Endothelial cell of umbilical vein (primary cell): ENCODE results near the gene SLC38A1. TPM values are rescaled to one million over a fixed set of nuclear protein-coding genes. Genes with fewer than 3 reads are reported as not detected.

Experiments used
- BruUV-seq: library from RNA; stranded (reverse); fragments of 400-500 nt; replicated peaks from 2 replicates; lab custom pipeline; 2021; lab: Mats Ljungman, UMichigan
- CTCF ChIA-PET: fragments of 300-600, 350-600 bp; sonication (Branson Sonifier 250); formaldehyde crosslinking; loops from one replicate; lab custom pipeline; 2021; ENCODE audit warnings: antibody characterized with exemption, inconsistent platforms; lab: Charles Lee
- POLR2A ChIA-PET: fragments of 300-600, 350-600 bp; sonication (Branson Sonifier 250); formaldehyde crosslinking; loops from one replicate; lab custom pipeline; 2021; ENCODE audit warnings: antibody characterized with exemption, inconsistent platforms; lab: Charles Lee
- DNase-seq: peaks from one replicate; pipeline ENCODE4 v3.0.0-alpha.2; 2011; ENCODE audit warnings: low read depth, low spot score
- FAIRE-seq: peaks from 2 replicates; lab custom pipeline; 2011; peaks lifted over from hg19 to GRCh38; lab: Jason Lieb, UNC
- H2AFZ ChIP-seq: 2 replicates; pipeline ENCODE4 v1.6.0; 2012; ENCODE audit warnings: low read depth, low read length, control low read depth, inconsistent platforms
- H3K27ac ChIP-seq: 2 replicates; pipeline ENCODE4 v1.5.1; 2011; ENCODE audit warnings: low read depth, mild to moderate bottlenecking, control low read depth, low read length, moderate library complexity; ENCODE audit not compliant: insufficient read depth
- H3K27me3 ChIP-seq, 2 experiments: 2 replicates each; pipeline versions ENCODE4 v1.6.0 to v1.6.1; 2011; ENCODE audit warnings: low read length in 2 of 2, mixed read lengths in 1 of 2; ENCODE audit not compliant: control insufficient read depth in 2 of 2, insufficient read depth in 2 of 2
- H3K36me3 ChIP-seq, 2 experiments: 2 replicates in 1 of 2; 3 replicates in 1 of 2; pipeline ENCODE4 v1.5.1; 2011; ENCODE audit warnings: low read length in 2 of 2, mild to moderate bottlenecking in 1 of 2, moderate library complexity in 1 of 2; ENCODE audit not compliant: control insufficient read depth in 2 of 2, insufficient read depth in 2 of 2; ENCODE audit errors: extremely low read depth in 1 of 2
- H3K4me1 ChIP-seq: 3 replicates; pipeline ENCODE4 v1.5.1; 2011; ENCODE audit warnings: mild to moderate bottlenecking, low read length; ENCODE audit not compliant: control insufficient read depth, insufficient read depth; ENCODE audit errors: extremely low read depth
- H3K4me2 ChIP-seq: 2 replicates; pipeline ENCODE4 v1.6.1; 2011; ENCODE audit warnings: low read length, control low read depth, mixed read lengths; ENCODE audit not compliant: insufficient read depth
- H3K4me3 ChIP-seq, 3 experiments: fragments of 200-600 bp in 1 of 3; sonication (generic), shearing (Covaris generic) in 1 of 3; replicated peaks in 1 of 3; 2 replicates each; pipeline ENCODE4 v1.5.1; 2011 to 2016; ENCODE audit warnings: control low read depth in 3 of 3, low read length in 3 of 3, mild to moderate bottlenecking in 2 of 3, inconsistent platforms in 1 of 3, low read depth in 1 of 3, moderate library complexity in 1 of 3; ENCODE audit not compliant: insufficient read depth in 1 of 3
- H3K79me2 ChIP-seq: 2 replicates; pipeline ENCODE4 v1.6.0; 2012; ENCODE audit warnings: low read length, inconsistent platforms; ENCODE audit not compliant: control insufficient read depth, insufficient read depth
- H3K9ac ChIP-seq: replicated peaks from 2 replicates; pipeline ENCODE3; 2011; ENCODE audit warnings: low read length, control low read depth; ENCODE audit not compliant: insufficient read depth; ENCODE audit errors: extremely low read depth
- H3K9me1 ChIP-seq: replicated peaks from 3 replicates; pipeline ENCODE4 v1.6.0; 2011; ENCODE audit warnings: mild to moderate bottlenecking, low read length; ENCODE audit not compliant: control insufficient read depth, insufficient read depth; ENCODE audit errors: extremely low read depth
- H3K9me3 ChIP-seq: replicated peaks from 2 replicates; pipeline ENCODE4 v1.5.1; 2012; ENCODE audit warnings: low read length, inconsistent platforms; ENCODE audit not compliant: control insufficient read depth, insufficient read depth
- H4K20me1 ChIP-seq: replicated peaks from 2 replicates; pipeline ENCODE3; 2011; ENCODE audit warnings: mild to moderate bottlenecking, low read length; ENCODE audit not compliant: control insufficient read depth, insufficient read depth; ENCODE audit errors: extremely low read depth
- CTCF ChIP-seq, 2 donors: IDR thresholded peaks; 1 replicate in 1 of 2; 2 replicates in 1 of 2; pipeline ENCODE4 v1.5.1; 2011; ENCODE audit warnings: low read length in 2 of 2, mild to moderate bottlenecking in 2 of 2, moderate library complexity in 2 of 2, control low read depth in 1 of 2, inconsistent platforms in 1 of 2, low read depth in 1 of 2; ENCODE audit not compliant: insufficient read depth in 1 of 2; ENCODE audit errors: extremely low read depth in 1 of 2
- EZH2 ChIP-seq: IDR thresholded peaks from 2 replicates; pipeline ENCODE4 v1.6.1; 2012; ENCODE audit warnings: borderline replicate concordance, low read depth, mild to moderate bottlenecking, moderate library complexity, low read length, inconsistent platforms; ENCODE audit not compliant: severe bottlenecking
- FOS ChIP-seq: IDR thresholded peaks from 2 replicates; pipeline ENCODE4 v1.6.1; 2011; ENCODE audit warnings: mild to moderate bottlenecking, low read length, moderate library complexity, borderline replicate concordance; ENCODE audit not compliant: insufficient read depth
- GATA2 ChIP-seq: IDR thresholded peaks from 2 replicates; pipeline ENCODE4 v1.7.0; 2011; ENCODE audit warnings: low read depth, mild to moderate bottlenecking, moderate library complexity, mixed read lengths, low read length; ENCODE audit not compliant: insufficient read length, insufficient read depth
- JUN ChIP-seq: IDR thresholded peaks from 2 replicates; pipeline ENCODE4 v1.6.1; 2011; ENCODE audit warnings: borderline replicate concordance, low read depth; ENCODE audit not compliant: insufficient read length, insufficient read depth
- MAX ChIP-seq: IDR thresholded peaks from 2 replicates; pipeline ENCODE4 v1.6.1; 2011; ENCODE audit not compliant: insufficient read depth, insufficient read length
- MYC ChIP-seq: IDR thresholded peaks from one replicate; pipeline ENCODE4 v1.6.1; 2011; ENCODE audit warnings: mild to moderate bottlenecking, low read depth, low read length
- POLR2A ChIP-seq: IDR thresholded peaks from 2 replicates; pipeline ENCODE4 v1.6.1; 2012; ENCODE audit warnings: low read depth, mild to moderate bottlenecking, control low read depth, low read length
- POLR2AphosphoS5 ChIP-seq: IDR thresholded peaks from 2 replicates; pipeline ENCODE4 v1.6.1; 2012; ENCODE audit warnings: low read depth, mild to moderate bottlenecking, control low read depth, low read length, moderate library complexity; ENCODE audit not compliant: insufficient read depth
- dilution Hi-C: fragments of 300-500 bp; cut with MboI; formaldehyde crosslinking; loops from one replicate; pipeline ENCODE4 v1.15.0; 2019; ENCODE audit warnings: low sequenced_read_pairs; ENCODE audit not compliant: extremely low pct_ligation_motif_present
- intact Hi-C: fragments of 100-400 bp; cut with micrococcal nuclease; formaldehyde crosslinking; loops from one replicate; pipeline ENCODE4 v1.10.0; 2022
- polyA plus RNA-seq, 4 experiments: library from polyadenylated mRNA; depleted of rRNA in 3 of 4; stranded (reverse) in 3 of 4; unstranded in 1 of 4; fragments of >200 nt; gene quantifications; 2 replicates each; pipeline versions ENCODE4 v1.2.1 to v1.2.3, GENCODE V29; 2011 to 2012; ENCODE audit warnings: missing spikeins in 1 of 4
- total RNA-seq: library from RNA; stranded (reverse); gene quantifications from 2 replicates; pipeline ENCODE4 v1.2.3, GENCODE V29; 2021

SLC38A1 gene
- total and polyA plus RNA-seq, 2 donors (not counting 3 experiments of a cell fraction or from before 2014, with no cell fraction given): 23.6 to 86.4 TPM

- Histone ChIP-seq H3K27me3 (no peaks in the 10 kb centered on the region), H3K27ac (no peak overlapping the region), H4K20me1 (no peaks in the 10 kb centered on the region), H3K4me2 (no peak overlapping the region), H3K4me1 (peaks cover 14% of the 10 kb centered on the region), H3K9ac (no peak overlapping the region), H3K9me1 (no peaks in the 10 kb centered on the region), H3K4me3 (no peak overlapping the region), H3K79me2 (peaks cover 21% of the 10 kb centered on the region), H3K36me3 (peaks cover 2 to 14% of the 10 kb centered on the region in 2 experiments), H2AFZ (no peak overlapping the region), H3K9me3 (no peaks in the 10 kb centered on the region)
- FAIRE-seq (no peak), DNase-seq (no peak)
- dilution Hi-C loops (no loop called here), intact Hi-C loops (no loop called here)
- no TSS peak for BruUV-seq
- no peak for TF ChIP-seq MAX
- no peak for TF ChIP-seq POLR2AphosphoS5
- TF ChIP-seq MYC: no peak
- TF ChIP-seq EZH2: no peak
- TF ChIP-seq CTCF (IDR thresholded peaks at IDR 0.05; ENCODE audit: extremely low read depth in 1 of 2, insufficient read depth in 1 of 2, low read depth in 1 of 2, low read length in 2 of 2): no peak
- no peak for TF ChIP-seq FOS
- no peak for TF ChIP-seq POLR2A
- TF ChIP-seq GATA2: no peak
- TF ChIP-seq JUN: no peak
- ChIA-PET POLR2A (no interaction called here), CTCF (no interaction called here)
These were observed 57.9 kb downstream of the SLC38A1 start for GRCh38 chr12:46210873-46211439.
